Measurements from ENCODE around the gene PIGO. TPM values are rescaled to one million over a fixed set of nuclear protein-coding genes. Genes with fewer than 3 reads are reported as not detected.

Gene PIGO
- total RNA-seq (2021; fragmentation: NEBNext Ultra II Directional; extraction: Animal tissue kit (Norgen Biotek cat#: 25700)) (20.3 and 20.5 TPM in 2 replicates), polyA plus RNA-seq (2011; rRNA removed) (31.3 and 41.0 TPM in 2 replicates), polyA minus RNA-seq (2011; rRNA and poly(A)+ RNA removed) (35.5 and 41.3 TPM in 2 replicates)
- 29.0 TPM for polyA plus RNA-seq (2011; cell fraction: cytosol; rRNA removed)
- polyA plus RNA-seq (2011; cell fraction: nucleus; rRNA removed) = 77.5 TPM
- 19.6 to 25.6 TPM (median 23.1 TPM) in 4 replicates for polyA plus RNA-seq (2012, experiment 1 of 2)
- polyA plus RNA-seq (2012, experiment 2 of 2) = 19.9 TPM
- polyA plus RNA-seq (2013, experiment 1 of 2) = 26.4 TPM
- 24.1 TPM for polyA plus RNA-seq (2013, experiment 2 of 2)
- polyA minus RNA-seq (2011; cell fraction: cytosol; rRNA and poly(A)+ RNA removed) = 11.7 TPM
- 34.7 TPM for polyA minus RNA-seq (2011; cell fraction: nucleus; rRNA and poly(A)+ RNA removed)
- long read RNA-seq, experiment 1, partial matches to known transcripts = 7 of 11 reads
- long read RNA-seq, experiment 1, other reads (novel, unspliced or antisense) = 4 of 11 reads
- long read RNA-seq, experiment 2, partial matches to known transcripts = 0 of 4 reads
- long read RNA-seq, experiment 2, other reads (novel, unspliced or antisense) = 3 of 4 reads

DNA sequence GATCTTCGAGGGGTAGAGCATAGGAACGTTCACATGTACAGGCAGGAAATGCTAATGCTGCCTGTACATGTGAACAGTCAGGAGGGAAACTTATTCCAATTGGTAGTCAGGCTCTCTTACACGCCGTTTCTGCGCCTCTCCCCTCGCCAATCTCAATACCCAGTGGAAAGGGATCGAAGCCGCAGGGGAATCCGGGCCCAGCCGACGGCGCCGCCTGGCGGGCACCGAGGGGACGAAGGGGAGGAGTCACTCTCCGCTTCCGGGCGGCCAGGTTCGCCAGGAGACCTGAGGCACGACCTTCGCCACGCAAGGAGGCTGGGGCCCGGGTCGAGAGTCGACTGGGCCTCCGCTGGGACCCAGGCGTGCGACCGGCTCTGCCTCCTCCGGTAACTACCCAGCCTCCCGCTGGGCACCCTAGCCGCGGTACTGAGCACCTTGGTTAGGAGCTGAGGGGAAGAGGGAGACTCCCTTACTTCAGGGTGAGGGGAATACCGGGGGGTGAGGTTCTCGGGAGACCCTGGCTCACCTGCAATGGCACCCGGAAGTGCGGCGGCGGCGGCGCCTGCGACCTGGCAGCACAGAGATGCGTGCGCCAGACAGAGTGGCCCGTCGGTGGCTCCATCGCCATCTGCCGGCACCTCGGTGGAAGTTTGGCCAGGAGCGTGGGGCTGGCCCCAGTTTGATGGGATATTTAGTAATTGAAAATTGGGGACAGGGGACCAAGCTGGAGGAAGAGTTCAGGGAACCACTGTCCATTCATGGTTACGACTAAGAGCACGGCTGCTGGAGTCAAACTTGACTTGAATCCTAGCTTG lies at the start of gene PIGO:
PIGO (minus strand) TSS at position 557 of the 815 bp plus-strand sequence. CDS start 1,026 bp downstream, outside the sequence.
- Histone ChIP-seq H3K23me2 (ENCODE audit: low read depth, low read length) (peaks cover 5% of the 10 kb centered on the region; the same call in 1 of the 2 replicates), H3K14ac (ENCODE audit: insufficient read length) (no peak within 1 kb of the TSS), H3K23ac (ENCODE audit: insufficient read length) (no peak within 1 kb of the TSS), H2BK15ac (ENCODE audit: low read length) (peak within 1 kb of the TSS; percentile 83; the same call in 1 of the 2 replicates), H3K4me1 (replicated peaks in 1 of 4; ENCODE audit: control insufficient read depth in 3 of 4, insufficient read depth in 4 of 4, low read length in 3 of 4) (peaks cover 0 to 2% (median under 1%) of the 10 kb centered on the region in 4 experiments; a peak in 3 of 7 replicates), H3K36me3 (ENCODE audit: control insufficient read depth in 2 of 4, insufficient read depth in 4 of 4, low read length in 3 of 4) (peaks cover 9 to 25% (median 23%) of the 10 kb centered on the region in 4 experiments), H3K27me3 (replicated peaks in 1 of 4; ENCODE audit: control insufficient read depth in 3 of 4, extremely low read depth in 1 of 4, insufficient read depth in 3 of 4, low read length in 3 of 4) (no peaks in the 10 kb centered on the region), H4K20me1 (replicated peaks in 1 of 2; ENCODE audit: control insufficient read depth in 1 of 2, insufficient read depth in 2 of 2, low read length in 2 of 2) (no peaks in the 10 kb centered on the region), H3K56ac (replicated peaks; ENCODE audit: insufficient read length, low read depth, low read length) (peak within 1 kb of the TSS; percentile 98), H4K91ac (replicated peaks; ENCODE audit: insufficient read length, low read length) (peak within 1 kb of the TSS; percentile 95), H2AK5ac (ENCODE audit: low read depth, low read length) (no peak within 1 kb of the TSS), H2BK5ac (ENCODE audit: low read depth, low read length) (peak within 1 kb of the TSS; percentile 90), H3K4me3 (ENCODE audit: extremely low read depth in 1 of 4, insufficient read depth in 2 of 4, low read depth in 3 of 4, low read length in 4 of 4) (peak within 1 kb of the TSS; percentile 69 to 98 (median 86)), H3K4ac (replicated peaks; ENCODE audit: insufficient read length, low read depth, low read length) (peak within 1 kb of the TSS; percentile 92), H2BK120ac (replicated peaks; ENCODE audit: low read depth, low read length) (no peak within 1 kb of the TSS), H3K18ac (ENCODE audit: extremely low read depth, low read length) (peak within 1 kb of the TSS; percentile 89), H2BK20ac (ENCODE audit: low read length) (no peak within 1 kb of the TSS), H2BK12ac (ENCODE audit: low read depth, low read length) (no peak within 1 kb of the TSS; the same call in 1 of the 2 replicates), H4K8ac (ENCODE audit: extremely low read depth, insufficient read depth, low read length) (peak within 1 kb of the TSS; percentile 99), H3K9ac (replicated peaks in 1 of 4; ENCODE audit: extremely low read depth in 1 of 4, low read depth in 3 of 4, low read length in 3 of 4) (peak within 1 kb of the TSS; percentile 78 to 98 (median 94)), H3K79me1 (ENCODE audit: low read depth, low read length) (no peaks in the 10 kb centered on the region; the same call in 1 of the 2 replicates), H3K79me2 (ENCODE audit: control insufficient read depth in 1 of 2, insufficient read depth in 2 of 2, low read length in 2 of 2) (peaks cover 0 to 5% of the 10 kb centered on the region in 2 experiments; a peak in 1 of 4 replicates), H3K9me3 (ENCODE audit: insufficient read depth in 2 of 2, low read depth in 1 of 2, low read length in 1 of 2) (no peaks in the 10 kb centered on the region), H3K4me2 (ENCODE audit: insufficient read depth in 1 of 2, low read depth in 2 of 2, low read length in 2 of 2) (peak within 1 kb of the TSS; percentile 34 to 64), H2AFZ (ENCODE audit: low read length) (0 out of 2 replicates have a peak within 1 kb of the TSS, but pooled peaks have one; percentile 70), H3K27ac (ENCODE audit: low read depth, low read length) (peak within 1 kb of the TSS; percentile 96), H4K5ac (ENCODE audit: insufficient read length, low read depth, low read length) (peak within 1 kb of the TSS; percentile 98)
- peak; percentile 74 to 96 for DNase-seq (ENCODE audit: low read depth in 1 of 2, low spot score in 2 of 2)
- 4% methylated on average over 47 of the region's 53 CpGs; no CpG with 5 or more reads in 1 of the 2 experiments for WGBS, 2 experiments (ENCODE audit: extremely low coverage in 1 of 2, insufficient coverage in 1 of 2, insufficient read length in 1 of 2, insufficient replicate concordance in 2 of 2, low coverage in 1 of 2, low lambda C conversion rate in 2 of 2, missing lambda C conversion rate in 1 of 2)
- no peak for FAIRE-seq
- ChIA-PET CTCF (ENCODE audit: partially characterized antibody) (interaction anchor here (0.6 to 4.1 kb wide), 22 partner anchors 9 to 508 kb away, joined by 3 to 46 read pairs (median 4); partner anchors contain the start of genes FANCG and VCP), POLR2A (ENCODE audit: partially characterized antibody) (interaction anchor here (0.8 to 17.4 kb wide), 7 partner anchors 9 to 51 kb away, joined by 3 to 440 read pairs (median 8); partner anchors contain the start of genes ATOSB, FANCG and VCP)
- TF ChIP-seq POLR2AphosphoS5 (IDR thresholded peaks at IDR 0.05; ENCODE audit: low read depth, low read length) (peak; percentile 96), GABPA (IDR thresholded peaks at IDR 0.05; ENCODE audit: borderline replicate concordance, insufficient read depth, low read length) (peak; percentile 46), CBX8 (IDR thresholded peaks at IDR 0.05; ENCODE audit: borderline replicate concordance, low read depth, low read length) (no peak), KDM4A (IDR thresholded peaks at IDR 0.05; ENCODE audit: low read depth, low read length, severe bottlenecking) (peak; percentile 57), CBX5 (IDR thresholded peaks at IDR 0.05; ENCODE audit: low read depth, low read length) (no peak), SIX5 (IDR thresholded peaks at IDR 0.05; ENCODE audit: low read depth, low read length) (no peak), KDM1A (IDR thresholded peaks at IDR 0.05; ENCODE audit: borderline replicate concordance, low read length) (no peak), FOSL1 (IDR thresholded peaks at IDR 0.05; ENCODE audit: insufficient read depth, low read depth, low read length) (no peak)
